ENCODE data around the gene CHAF1A.

Gene CHAF1A

DNA sequence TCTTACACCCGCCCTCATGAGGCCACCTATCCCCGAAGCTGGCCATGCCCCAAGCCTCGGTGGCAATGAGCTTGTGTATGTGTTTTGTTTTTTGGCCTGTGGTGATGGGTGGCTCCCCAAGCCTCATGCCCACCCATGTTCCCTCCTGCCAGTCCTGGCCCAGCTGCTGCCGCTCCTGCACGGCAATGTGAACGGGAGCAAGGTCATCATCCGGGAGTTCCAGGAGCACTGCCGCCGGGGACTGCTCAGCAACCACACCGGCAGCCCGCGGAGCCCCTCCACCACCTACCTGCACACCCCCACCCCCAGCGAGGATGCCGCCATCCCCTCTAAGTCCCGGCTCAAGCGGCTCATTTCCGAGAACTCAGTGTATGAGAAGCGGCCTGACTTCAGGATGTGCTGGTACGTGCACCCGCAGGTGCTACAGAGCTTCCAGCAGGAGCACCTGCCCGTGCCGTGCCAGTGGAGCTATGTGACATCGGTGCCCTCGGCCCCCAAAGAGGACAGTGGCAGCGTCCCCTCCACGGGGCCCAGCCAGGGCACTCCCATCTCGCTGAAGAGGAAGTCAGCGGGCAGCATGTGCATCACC, 30.6 kb downstream of the CHAF1A start:
- no peak for DNase-seq (ENCODE audit: low read depth in 1 of 2, low spot score in 1 of 2)
- no peak for TF ChIP-seq JUND (IDR thresholded peaks at IDR 0.05; ENCODE audit: low read depth)
- in situ Hi-C loops (cut with HindIII; ENCODE audit: low pct_unique_long_range_greater_than_20kb, low sequenced_read_pairs) = no loop called here

DNA sequence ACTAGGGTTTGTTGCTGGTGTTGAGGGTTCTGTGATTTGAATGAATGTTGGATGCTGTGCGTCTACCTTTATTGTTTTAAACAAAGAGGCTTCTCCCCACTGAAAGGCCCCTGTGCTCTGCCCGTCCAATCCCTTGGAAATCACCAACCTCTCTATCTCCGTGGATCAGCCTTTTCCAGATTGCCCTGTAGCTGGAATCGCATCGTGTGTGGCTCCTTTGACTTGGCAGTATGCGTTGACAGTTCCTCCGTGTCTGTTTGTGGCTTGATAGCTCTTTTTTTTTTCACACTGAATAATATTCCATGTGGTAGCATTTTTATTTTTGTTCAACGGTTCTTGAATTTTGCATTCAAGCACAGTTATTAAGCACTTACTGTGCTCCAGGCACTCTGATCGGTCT, 32.0 kb downstream of the CHAF1A start:
- no peak for DNase-seq (ENCODE audit: low read depth in 1 of 2, low spot score in 1 of 2)
- in situ Hi-C loops (cut with HindIII; ENCODE audit: low pct_unique_long_range_greater_than_20kb, low sequenced_read_pairs) = no loop called here
- no peak for TF ChIP-seq JUND (IDR thresholded peaks at IDR 0.05; ENCODE audit: low read depth)

DNA sequence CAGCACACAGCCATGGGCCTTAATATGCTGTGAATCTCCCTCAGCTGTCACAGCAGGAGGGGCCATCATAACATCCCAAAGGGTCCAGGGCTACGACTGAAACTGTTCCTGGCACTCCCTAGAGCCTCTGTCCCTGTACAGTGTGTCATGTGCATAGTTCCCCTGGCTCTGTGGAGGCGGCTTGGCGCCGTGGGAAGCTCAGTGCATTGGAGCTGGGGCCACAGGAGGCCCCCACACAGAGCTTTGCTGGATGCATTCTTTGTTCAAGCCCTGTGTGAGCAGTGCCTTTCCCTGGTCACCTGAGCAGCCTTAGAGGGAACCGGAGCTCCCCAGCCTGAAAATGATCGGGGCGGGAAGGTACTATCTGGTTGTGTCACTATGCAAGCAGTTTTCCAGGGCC, 33.8 kb downstream of the CHAF1A start:
- no peak for TF ChIP-seq JUND (IDR thresholded peaks at IDR 0.05; ENCODE audit: low read depth)
- no peak for DNase-seq (ENCODE audit: low read depth in 1 of 2, low spot score in 1 of 2)
- in situ Hi-C loops (cut with HindIII; ENCODE audit: low pct_unique_long_range_greater_than_20kb, low sequenced_read_pairs) = no loop called here

DNA sequence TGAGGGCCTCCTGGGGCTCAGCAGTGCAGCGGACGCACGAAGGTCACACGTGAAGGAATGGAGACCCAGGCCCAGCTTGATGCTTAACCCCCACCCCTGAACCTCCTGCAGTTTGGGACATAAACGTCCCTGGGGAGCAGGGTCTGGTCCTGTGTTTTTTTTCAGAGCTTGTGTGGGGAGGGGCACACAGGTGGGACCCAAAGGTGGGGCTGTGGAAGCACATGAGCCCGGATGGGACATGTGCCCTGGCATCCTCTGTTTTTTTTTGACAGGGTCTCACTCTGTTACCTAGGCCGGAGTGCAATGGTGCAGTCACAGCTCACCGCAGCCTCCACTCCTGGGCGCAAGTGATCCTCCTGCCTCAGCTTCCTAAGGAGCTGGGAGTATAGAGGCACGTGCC, 34.7 kb downstream of the CHAF1A start:
- TF ChIP-seq JUND (IDR thresholded peaks at IDR 0.05; ENCODE audit: low read depth) = no peak
- DNase-seq (ENCODE audit: low read depth in 1 of 2, low spot score in 1 of 2) = no peak
- in situ Hi-C loops (cut with HindIII; ENCODE audit: low pct_unique_long_range_greater_than_20kb, low sequenced_read_pairs) = no loop called here

DNA sequence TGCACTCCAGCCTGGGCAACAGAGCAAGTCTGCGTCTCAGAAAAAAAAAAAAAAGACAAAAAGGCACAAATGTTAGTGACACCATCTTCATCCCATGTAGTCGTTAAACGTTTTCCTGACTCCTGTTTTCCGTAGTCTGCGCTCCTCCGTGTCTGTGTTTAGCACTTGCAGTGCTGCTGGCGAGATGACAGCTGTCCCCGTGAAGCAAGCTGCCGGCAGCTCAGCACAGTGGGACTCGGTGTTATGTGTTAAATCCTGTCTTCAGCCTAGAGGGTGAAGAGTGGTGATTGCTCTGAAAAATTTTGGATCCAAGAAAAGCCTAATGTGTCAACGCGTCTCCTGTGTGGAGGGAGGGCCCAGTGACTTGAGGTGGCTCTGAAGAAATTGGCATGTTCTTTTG, 36.8 kb downstream of the CHAF1A start:
- TF ChIP-seq JUND (IDR thresholded peaks at IDR 0.05; ENCODE audit: low read depth) = no peak
- no peak for DNase-seq (ENCODE audit: low read depth in 1 of 2, low spot score in 1 of 2)
- in situ Hi-C loops (cut with HindIII; ENCODE audit: low pct_unique_long_range_greater_than_20kb, low sequenced_read_pairs) = no loop called here

DNA sequence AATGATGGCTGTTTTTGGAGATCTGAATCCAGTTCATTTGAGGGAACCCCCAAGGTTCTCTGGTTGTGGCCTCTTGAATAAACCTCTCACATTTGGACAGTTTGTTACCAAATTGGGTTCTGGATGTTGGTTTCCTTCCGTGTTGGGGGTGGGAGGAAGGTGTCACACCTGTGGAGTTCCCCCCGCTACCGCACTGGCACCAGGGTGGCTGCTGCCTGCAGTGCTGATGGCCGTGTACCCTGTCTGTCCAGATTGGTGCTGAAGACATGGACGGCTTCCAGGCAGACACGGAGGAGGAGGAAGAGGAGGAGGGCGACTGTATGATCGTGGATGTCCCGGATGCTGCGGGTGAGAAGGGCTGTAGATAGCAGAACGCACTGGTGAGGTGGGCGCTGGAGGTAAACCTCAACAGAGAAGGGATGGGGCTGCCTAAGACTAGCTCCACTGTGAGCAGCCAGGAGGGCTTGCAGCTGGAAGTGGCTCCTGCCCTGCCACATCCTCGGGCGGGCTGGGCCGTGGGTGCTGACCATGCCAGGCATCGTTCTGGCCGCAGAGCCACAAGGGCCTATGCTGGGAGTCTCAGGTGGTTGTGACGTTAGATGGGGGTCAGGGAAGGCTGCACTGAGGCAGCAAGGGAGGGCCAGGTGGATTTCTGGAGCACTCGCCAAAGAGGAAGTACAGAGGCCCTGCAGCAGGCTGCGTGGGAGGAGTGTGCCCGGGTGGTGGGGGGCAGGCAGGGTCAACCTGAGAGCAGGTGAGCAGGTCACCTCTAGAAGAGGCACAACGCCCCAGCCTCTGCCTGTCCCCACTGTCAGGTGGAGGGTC, 39.8 kb downstream of the CHAF1A start:
- DNase-seq (ENCODE audit: low read depth in 1 of 2, low spot score in 1 of 2) = no peak
- TF ChIP-seq JUND (IDR thresholded peaks at IDR 0.05; ENCODE audit: low read depth) = no peak
- in situ Hi-C loops (cut with HindIII; ENCODE audit: low pct_unique_long_range_greater_than_20kb, low sequenced_read_pairs) = no loop called here

DNA sequence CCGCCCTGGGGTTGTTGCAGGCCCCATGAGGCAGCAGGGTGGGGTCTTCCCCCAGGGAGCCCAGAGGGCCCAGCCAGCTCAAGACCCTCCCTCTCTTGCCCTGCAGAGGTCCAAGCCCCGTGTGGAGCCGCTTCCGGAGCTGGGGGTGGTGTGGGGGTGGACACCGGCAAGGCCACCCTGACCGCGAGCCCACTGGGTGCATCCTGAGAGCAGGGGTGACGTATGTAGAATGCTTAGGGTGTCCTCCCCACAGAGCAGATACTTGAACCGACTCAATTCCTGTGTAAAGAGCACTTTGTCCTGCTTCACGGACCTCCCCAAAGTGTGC, 40.3 kb downstream of the CHAF1A start:
- DNase-seq (ENCODE audit: low read depth in 1 of 2, low spot score in 1 of 2) = no peak
- in situ Hi-C loops (cut with HindIII; ENCODE audit: low pct_unique_long_range_greater_than_20kb, low sequenced_read_pairs) = no loop called here
- no peak for TF ChIP-seq JUND (IDR thresholded peaks at IDR 0.05; ENCODE audit: low read depth)

DNA sequence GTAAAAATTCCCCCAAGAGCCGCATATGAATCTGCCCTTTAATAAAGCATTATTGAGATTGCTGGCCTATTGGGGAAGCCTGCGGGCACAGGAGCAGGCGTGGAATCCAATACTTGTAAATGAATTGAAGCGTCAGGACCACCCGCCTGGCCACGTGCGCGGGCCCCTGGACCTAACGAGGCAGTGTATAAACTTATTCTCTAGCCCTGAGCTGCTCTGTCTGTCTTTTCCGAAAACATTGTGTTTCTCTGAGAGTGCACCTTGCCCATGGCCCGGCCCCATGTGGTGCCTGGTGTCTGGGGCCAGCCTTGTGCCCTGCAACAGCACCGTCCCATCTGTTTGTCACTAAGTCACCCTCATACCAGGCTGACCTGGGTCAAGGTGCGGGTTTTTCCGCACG, 40.7 kb downstream of the CHAF1A start:
- DNase-seq (ENCODE audit: low read depth in 1 of 2, low spot score in 1 of 2) = no peak
- TF ChIP-seq JUND (IDR thresholded peaks at IDR 0.05; ENCODE audit: low read depth) = no peak
- in situ Hi-C loops (cut with HindIII; ENCODE audit: low pct_unique_long_range_greater_than_20kb, low sequenced_read_pairs) = no loop called here

DNA sequence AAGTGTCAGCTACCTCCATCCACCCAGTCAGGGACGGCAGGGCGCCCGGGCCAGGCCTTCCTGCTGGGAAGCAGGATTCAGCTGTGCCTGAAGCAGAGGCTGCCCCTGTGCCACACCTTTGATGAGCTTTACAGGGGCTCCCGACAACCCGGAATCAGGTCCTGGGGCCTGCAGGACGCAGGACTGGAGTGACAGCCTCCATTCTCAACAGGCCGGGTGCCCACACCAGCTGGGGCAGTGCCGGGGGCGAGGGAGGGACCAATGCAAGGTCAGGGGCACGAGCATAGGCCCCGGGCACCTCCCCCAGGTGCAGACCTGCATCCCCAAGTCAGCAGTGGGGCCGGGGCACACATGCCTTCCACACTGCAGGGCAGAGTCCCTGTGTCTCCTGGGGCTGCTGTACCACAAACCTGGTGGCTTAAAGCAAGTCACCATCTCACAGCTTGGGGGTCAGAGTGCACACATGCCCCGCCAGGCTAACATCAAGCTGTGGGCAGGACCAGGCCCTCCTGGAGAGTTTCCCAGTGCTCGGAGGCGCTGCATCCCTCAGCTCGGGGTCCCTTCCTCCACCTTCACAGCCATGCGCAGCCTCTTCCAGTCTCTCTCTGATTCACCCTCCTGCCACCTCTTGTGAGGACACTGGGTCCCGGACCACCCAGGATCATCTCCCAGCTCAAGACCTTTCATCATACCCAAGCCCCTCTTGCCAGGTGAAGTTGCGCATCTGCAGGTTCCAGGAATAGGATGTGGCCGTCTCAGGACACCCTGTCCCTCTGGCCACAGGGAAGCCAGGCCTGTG, 41.7 kb downstream of the CHAF1A start:
- TF ChIP-seq JUND (IDR thresholded peaks at IDR 0.05; ENCODE audit: low read depth) = no peak
- no peak for DNase-seq (ENCODE audit: low read depth in 1 of 2, low spot score in 1 of 2)
- in situ Hi-C loops (cut with HindIII; ENCODE audit: low pct_unique_long_range_greater_than_20kb, low sequenced_read_pairs) = no loop called here

DNA sequence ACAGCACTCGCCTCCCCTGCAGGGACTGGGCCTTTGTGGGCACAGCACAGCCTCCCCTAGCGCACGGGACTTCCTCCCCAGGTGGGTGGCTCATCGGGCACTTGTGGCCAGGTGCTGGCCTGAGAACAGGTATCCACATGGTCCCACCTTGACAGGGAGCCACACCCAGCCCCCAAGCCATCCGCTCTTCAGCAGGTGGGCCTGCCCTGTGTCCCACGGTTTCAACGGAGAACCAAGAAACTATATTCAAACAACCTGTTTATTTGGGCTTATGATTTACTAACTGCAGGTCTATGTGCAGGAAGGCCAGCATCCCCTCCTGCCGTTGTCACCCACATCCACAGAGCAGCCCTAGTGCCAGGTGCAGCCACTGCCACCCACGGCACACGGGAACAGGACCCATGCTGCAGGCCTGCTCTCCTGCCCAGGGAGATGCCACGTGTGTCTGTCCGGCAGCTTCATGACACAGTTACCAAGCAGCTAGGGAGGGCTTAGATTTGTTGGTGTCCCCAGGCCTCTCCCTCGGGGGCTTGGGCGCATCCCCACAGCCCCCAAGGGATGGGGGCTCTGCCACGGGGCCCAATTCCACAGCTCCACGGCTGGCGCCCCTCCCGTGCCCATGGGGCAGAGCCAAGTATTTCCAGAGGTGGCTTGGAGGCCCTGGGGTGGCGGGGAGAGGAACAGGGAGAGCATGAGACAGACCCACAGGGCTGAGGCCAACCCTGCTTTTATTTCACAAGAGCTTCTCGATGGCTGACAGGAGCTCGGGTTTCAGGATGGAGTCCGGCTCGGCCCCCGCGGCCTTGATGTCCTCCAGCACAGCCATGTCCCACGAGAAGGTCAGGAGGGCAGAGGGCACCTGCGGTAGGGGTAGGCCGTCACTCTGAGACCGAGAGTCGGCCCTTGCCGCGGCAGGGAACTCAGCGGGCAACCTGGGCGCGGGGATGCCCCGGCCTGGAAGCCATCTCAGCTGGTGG, 42.6 kb downstream of the CHAF1A start:
- in situ Hi-C loops (cut with HindIII; ENCODE audit: low pct_unique_long_range_greater_than_20kb, low sequenced_read_pairs) = no loop called here
- no peak for TF ChIP-seq JUND (IDR thresholded peaks at IDR 0.05; ENCODE audit: low read depth)
- no peak for DNase-seq (ENCODE audit: low read depth in 1 of 2, low spot score in 1 of 2)

DNA sequence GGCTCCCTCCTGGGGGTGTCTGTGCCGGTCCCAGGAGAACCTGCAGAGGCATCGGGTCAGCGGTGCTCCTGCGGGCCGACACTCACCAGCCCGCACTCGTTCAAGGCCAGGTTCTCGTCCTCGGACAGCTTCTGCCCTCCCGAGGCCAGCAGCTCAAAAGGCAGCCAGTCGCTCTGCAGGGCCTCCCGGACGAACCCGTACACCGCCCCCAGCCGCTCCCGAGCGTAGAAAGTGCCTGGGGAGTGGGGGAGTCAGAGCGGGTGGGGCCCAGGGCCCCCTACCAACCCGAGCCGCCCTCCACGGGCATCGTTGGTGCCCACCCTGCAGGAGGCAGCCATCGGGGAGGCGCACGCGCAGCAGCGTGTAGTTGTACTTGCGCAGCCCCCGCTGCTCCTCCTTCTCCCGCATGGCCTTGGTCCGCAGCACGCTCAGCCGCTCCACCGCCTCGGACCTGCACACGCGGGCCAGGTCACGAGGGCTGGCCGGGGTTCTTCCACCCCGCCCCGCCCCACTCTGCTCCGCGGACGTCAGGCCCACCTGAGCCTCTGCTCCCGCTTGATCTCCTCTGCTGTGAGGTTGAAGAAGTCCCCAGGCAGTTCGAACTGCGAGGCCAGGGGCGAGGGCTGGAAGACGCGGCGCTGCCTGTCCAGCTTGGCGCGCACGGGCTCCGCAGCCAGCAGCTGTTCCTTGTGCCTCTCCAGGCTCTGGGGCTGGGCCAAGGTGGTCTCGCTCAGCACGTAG, 43.7 kb downstream of the CHAF1A start:
- in situ Hi-C loops (cut with HindIII; ENCODE audit: low pct_unique_long_range_greater_than_20kb, low sequenced_read_pairs) = no loop called here
- TF ChIP-seq JUND (IDR thresholded peaks at IDR 0.05; ENCODE audit: low read depth) = no peak
- no peak for DNase-seq (ENCODE audit: low read depth in 1 of 2, low spot score in 1 of 2)

Measured in T47D (cell line).